ENCODE measurements around the gene COTL1.

DNA sequence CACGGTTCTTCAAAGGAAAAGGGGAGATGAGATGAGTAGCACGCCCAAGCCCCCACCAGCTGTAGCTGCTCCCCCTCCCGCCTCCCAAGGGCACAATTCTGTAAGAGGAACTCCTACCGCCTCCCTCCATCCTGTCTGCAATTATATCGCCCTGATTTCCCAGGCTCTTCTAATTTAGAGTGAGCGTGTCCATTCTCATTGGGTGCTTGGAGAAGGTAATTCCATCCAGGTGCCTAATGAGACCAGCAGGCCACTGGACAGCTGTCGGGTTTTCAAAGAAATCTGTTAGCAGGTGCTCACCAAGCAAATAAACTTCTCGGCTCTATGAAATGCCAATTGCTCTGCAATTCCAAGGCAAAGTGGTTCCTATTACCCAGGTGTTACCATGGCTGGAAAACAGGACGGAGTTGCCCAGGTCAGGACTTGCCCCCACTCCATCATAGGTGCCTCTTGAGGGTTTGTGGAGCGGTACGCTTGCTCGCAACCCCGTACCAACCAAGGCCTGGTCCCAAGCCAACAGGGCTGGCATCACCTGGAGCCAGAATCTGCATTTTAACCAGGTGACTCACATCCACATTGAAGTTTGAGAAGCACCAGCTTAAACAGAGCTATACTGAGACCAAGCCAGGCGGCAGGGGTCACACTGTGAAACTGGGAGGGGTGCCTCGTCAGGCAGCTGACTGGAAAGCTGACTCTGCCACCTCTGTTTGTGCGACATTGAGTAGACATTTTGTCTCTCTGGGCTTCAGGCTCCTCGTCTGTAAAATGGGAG lies 97.0 kb downstream of the COTL1 start:
- TF ChIP-seq, protein P1, sequence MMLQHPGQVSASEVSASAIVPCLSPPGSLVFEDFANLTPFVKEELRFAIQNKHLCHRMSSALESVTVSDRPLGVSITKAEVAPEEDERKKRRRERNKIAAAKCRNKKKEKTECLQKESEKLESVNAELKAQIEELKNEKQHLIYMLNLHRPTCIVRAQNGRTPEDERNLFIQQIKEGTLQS (IDR thresholded peaks at IDR 0.05), result no peak
- TF ChIP-seq, protein P2, sequence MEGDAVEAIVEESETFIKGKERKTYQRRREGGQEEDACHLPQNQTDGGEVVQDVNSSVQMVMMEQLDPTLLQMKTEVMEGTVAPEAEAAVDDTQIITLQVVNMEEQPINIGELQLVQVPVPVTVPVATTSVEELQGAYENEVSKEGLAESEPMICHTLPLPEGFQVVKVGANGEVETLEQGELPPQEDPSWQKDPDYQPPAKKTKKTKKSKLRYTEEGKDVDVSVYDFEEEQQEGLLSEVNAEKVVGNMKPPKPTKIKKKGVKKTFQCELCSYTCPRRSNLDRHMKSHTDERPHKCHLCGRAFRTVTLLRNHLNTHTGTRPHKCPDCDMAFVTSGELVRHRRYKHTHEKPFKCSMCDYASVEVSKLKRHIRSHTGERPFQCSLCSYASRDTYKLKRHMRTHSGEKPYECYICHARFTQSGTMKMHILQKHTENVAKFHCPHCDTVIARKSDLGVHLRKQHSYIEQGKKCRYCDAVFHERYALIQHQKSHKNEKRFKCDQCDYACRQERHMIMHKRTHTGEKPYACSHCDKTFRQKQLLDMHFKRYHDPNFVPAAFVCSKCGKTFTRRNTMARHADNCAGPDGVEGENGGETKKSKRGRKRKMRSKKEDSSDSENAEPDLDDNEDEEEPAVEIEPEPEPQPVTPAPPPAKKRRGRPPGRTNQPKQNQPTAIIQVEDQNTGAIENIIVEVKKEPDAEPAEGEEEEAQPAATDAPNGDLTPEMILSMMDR (IDR thresholded peaks at IDR 0.05; ENCODE audit: low read depth, low read length, missing input control), result no peak
- no peak for TF ChIP-seq RAD21 (IDR thresholded peaks at IDR 0.05)
- TF ChIP-seq YY1 (IDR thresholded peaks at IDR 0.05), result no peak
- TF ChIP-seq, protein P3, sequence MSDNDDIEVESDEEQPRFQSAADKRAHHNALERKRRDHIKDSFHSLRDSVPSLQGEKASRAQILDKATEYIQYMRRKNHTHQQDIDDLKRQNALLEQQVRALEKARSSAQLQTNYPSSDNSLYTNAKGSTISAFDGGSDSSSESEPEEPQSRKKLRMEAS (IDR thresholded peaks at IDR 0.05), result no peak
- TF ChIP-seq EGR1 (IDR thresholded peaks at IDR 0.05; ENCODE audit: low read depth in 2 of 2), result no peak
- no peak for TF ChIP-seq HNF4A (conservative IDR thresholded peaks at IDR 0.05)
- TF ChIP-seq FOXA1 (IDR thresholded peaks at IDR 0.05), result no peak

Measured in liver (tissue), 3 donors.